Measurements from ENCODE around the gene FBXL16.

DNA sequence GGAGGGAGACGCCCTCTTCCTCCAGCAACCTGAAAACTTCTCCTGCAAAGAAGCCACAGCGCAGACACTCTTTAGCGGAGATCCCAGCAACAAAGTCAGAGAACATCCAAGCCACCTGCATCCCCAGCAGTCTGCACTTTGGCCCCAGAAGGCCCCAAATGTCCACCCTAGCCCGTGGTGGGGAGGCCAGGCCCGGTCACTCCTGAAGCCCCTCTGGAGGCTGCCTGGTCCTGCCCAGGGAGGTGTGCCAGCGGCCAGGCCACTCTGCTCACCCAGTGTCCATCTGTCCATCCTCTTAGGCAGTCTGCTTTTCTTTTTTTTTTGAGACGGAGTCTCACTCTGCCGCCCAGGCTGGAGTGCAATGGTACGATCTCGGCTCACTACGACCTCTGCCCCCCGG, 26.7 kb upstream of the FBXL16 start:
- no peak for TF ChIP-seq EZH2phosphoT487 (IDR thresholded peaks at IDR 0.05; ENCODE audit: insufficient read depth, low read depth)
- no peak for TF ChIP-seq EZH2 (IDR thresholded peaks at IDR 0.05; ENCODE audit: insufficient read depth, poor library complexity, severe bottlenecking)

Data from GM23248 (cell line).